ENCODE data around the gene SLCO6A1.
A peak's percentile ranks its signal among the peaks of the same experiment; 100 is the strongest.

SLCO6A1 gene

DNA sequence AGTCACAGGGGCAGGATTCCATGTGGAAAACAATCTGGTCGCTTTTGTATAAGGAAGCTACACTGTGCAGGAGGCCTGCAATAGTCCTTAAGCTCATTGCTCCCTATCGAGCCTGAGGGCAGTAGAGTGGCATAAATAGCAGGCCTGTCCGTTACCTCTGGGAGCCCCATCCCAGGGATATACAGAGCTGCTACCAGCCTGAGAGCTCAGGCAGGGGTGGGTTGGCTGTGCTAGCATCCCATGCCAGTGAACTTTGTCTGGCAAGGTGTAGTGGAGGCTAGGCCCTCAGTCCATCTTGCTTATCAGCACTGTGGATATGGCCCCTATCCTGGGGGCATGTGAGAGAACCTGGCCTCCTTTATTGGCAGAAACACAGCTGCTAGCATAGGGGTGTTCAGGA is 47.7 kb downstream of the SLCO6A1 start:
- DNase-seq: no peak

DNA sequence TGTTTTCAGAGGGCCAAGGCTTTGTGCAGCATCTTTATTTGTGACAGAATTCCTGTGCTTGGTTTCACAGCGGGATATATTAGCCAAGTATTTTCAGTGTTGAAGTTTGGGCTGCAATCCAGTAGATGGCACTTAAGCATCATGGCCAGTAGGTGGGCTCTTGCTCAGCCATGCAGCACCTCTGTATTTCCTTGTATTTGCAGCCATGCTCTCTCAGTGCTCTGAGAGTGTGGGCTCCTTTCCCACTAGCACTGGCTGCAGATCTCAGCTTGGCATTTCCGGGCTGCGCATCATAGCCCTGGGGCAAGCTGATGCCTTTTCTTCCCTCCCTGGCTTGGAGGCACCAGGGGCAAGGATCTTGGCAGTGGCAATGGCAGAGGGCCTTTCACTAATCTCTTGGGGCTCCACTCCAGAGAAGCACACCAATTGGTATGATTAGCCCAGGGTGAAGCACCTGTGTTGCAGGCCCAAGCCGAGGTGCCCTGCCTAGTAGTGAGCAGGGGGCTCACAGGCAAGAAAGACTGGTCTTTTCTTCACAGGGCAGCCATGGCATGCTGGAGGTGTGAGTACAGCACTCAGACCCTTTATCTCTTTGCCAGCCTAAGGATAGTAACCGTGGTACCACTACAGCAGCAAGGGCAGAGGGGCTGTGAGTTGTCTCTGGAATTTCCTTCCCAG is 48.3 kb downstream of the SLCO6A1 start:
- no peak for DNase-seq

DNA sequence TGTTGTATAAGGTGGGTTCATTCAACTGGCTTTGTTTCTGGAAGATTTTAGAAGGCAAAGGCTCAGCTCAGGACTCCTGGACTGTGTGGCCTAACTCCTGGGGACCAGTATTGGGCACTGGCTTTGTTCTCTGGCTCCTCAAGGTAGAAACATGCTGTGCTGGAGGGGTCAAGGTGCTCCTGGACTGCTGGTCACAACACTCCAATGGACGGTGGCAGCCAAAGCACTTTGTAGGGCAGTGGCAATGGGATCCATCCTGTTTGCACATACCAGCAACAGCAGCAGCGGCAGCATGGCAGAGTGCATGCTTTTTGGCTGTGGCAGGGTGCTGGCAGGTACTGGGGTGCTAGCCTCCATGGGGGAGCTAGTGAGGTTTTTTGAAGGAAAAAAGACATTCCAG is 65.3 kb downstream of the SLCO6A1 start:
- DNase-seq: no peak

DNA sequence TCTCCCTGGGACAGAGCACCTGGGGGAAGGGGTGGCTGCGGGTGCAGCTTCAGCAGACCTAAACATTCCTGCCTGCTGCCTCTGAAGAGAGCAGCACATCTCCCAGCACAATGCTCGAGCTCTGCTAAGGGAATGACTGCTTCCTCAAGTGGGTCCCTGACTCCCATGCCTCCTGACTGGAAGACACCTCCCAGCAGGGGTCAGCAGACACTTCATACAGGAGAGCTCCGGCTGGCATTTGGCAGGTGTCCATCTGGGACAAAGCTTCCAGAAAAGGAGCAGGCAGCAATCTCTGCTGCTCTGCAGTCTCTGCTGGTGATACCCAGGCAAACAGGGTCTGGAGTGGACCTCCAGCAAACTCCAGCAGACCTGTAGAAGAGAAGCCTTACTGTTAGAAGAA is 77.2 kb downstream of the SLCO6A1 start:
- DNase-seq: peak; percentile 2

DNA sequence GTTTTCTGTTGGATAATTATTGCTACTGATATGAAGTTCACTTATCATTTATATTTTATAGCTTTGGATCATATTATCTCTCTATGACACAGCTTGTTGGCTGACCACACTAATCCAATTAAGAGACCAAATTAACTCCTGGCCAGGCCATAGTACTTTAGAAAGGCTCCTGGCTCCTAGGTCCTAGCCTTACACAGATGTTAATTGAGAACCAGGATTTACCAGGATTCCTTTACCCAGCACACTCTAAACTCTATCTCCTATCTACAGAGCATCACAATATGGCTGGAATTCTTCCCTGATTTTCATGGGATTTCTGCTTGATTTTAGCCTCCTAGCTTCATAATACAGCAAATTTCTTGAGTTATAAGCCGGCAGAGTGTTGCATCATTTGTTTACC is 80.3 kb downstream of the SLCO6A1 start:
- no peak for DNase-seq

DNA sequence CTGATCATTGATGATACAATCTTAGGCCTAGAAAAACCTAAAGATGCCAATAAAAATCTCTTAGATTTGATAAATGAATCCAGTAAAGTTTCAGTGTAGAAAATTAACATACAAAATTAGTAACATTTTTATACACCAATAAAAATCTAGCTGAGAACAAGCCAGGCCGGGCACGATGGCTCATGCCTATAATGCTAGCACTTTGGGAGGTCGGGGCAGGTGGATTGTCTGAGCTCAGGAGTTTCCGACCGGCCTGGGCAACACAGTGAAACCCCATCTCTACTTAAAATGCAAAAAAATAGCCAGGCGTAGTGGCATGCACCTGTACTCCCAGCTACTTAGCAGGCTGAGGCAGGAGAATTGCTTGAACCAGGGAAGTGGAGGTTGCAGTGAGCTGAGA is 84.4 kb downstream of the SLCO6A1 start:
- no peak for DNase-seq

DNA sequence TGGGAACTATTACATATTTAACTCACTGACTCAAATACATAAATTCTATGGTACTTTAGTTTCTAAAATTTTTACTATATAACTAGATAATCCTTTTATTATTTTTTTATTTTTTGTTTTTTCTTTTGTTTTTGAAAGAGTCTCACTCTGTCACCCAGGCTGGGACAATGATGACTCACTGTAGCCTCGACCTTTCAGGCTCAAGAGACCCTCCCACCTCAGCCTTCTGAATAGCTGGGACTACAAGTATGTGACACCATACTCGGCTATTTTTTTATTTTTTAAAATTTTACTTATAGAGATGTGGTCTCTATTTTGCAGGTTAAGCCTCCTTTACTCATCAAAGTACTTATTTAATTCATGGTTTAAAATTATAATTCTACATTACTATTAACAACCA is 110.6 kb downstream of the SLCO6A1 start:
- no peak for DNase-seq

DNA sequence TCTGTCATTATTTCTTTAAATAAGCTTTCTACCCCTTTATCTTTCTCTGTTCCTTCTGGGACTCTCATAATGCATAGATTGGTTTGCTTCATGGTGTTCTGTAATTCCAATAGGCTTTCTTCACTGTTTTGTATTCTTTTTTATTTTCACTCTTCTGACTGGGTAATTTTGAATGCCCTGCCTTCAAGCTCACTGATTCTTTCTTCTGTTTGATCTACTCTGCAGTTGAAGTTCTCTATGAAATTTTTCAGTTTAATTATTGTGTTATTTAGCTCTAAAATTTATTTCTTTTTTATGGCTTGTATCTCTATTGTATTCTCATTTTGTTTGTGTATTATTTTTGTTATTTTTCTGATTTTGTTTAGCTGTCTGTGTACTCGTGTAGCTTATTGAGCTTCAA is 113.4 kb downstream of the SLCO6A1 start:
- DNase-seq: no peak

DNA sequence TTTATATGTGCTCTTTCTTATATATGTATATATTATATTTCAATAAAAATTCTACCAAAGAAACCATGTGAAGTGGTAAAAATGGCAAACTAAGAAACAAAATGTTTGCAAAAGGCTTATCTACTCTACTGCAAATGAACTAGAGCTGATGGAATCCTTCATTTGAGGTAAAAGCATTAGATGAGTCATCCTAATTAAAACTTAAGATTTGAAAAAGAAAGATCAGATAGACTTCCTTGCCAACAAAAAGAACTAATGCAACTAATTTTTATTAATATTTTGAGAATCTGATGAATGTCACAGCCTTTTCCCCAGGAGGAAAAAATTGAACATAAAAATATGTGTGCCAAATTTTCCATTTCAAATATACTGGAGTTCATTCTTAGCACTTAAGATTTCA is 118.6 kb downstream of the SLCO6A1 start:
- DNase-seq: no peak

DNA sequence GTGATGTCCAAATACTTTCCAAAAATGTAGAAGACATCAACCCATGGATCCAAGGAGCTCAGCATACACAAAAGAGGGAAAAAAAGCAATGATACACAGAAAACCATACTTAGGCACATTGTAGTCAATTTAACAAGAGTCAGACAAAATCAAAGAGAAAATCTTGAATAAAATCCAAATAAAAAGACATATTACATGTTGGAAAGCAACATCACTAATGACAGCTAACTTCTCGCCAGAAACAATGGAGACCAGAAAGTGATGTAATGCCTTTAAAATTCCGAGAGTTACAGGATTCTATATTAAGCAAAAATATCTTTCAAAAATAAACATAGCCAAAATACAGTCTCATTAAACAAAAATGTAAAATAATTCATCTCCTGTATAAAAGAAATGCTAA is 122.9 kb downstream of the SLCO6A1 start:
- DNase-seq: no peak

DNA sequence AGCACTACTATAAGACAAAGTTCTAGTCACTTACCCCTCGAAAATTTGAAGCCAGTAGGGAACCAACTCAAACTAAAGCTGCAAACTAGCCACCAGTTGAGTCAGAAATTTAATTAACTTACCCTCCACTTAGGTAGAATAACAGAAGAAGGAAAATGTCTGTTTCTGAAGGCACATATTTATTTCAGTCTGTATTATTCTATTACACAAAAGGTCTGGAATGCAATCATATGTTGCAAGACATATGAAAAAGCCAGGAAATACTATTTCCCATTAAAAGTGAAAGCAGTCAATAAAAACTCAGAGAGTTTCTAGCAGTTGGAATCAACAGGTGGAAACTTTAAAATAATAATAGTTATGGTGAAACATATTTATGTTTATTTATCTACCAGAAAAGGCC is 123.5 kb downstream of the SLCO6A1 start:
- no peak for DNase-seq

DNA sequence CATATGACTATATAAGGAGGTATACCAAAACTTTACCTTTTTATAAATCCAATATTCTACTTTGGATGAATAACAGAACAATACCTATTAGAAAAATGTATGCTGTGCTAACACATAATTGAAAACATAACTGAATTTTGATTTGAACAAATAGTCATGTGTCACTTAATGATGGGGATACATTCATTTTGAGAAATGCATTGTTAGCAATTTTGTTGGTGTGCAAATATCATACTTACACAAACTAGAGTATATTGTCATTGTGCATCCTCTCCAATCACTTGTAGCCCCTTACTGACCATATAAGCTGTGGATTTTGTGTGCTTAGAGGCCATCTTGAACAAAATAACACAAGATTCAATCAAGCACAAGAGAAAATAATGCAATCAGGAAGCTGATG is 130.4 kb downstream of the SLCO6A1 start:
- DNase-seq: no peak

DNA sequence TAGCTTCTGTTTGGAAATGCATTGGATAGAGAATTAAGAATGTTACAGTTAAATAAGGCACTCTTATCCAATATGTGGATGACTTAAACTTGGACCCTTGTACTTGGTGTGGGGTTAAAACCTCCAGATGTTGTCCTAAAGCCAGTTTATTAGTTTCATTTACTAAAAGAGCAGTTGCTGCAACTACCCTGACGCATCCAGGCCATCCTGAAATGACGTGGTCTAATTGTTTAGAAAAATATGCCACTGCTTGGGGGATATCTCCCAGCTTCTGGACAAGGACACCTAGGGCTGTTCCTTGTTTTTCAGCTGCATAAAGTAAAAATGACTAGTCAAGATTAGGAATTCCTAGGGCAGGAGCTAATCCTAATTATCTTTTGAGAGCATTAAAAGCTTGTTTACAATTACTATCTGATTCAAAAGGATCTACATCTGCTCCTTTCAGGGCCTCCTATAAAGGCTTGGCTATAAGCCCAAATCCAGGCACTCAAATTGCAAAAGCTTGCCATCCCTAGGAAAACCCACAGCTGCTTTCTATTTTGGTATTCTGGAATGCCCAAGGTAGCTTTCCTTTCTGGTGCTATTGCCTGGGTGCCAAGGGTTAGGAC is 157.0 kb downstream of the SLCO6A1 start:
- no peak for DNase-seq

DNA sequence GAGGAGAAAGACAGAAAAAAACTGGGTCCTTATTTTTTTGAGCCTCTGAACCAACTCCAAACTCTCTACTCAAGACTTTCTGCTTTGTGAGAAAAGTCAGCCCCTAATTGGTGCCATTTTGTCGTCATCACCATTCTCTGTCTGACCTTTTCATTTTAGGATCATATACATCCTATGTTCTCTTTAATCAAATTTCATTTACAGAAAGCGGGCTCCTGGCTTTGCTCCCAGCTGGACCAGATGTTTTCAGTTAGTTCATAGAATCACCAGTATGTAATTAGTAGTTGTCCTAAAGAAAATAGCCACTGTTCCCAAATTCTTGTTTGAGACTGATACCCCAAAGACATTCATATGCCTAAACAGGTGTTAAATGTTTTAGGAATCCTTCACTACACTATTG is 174.1 kb downstream of the SLCO6A1 start:
- DNase-seq: no peak

All from NCI-H510A (cell line).